GM18498 (cell line): ENCODE data around the gene FBXO42.
"Not testable (repeated sequence)": the region's sequence is repeated elsewhere in the genome, so short reads cannot be mapped to it uniquely, and the experiment has no call there.

ENCODE experiments used
- ATAC-seq: cut with Tn5 transposase; IDR thresholded peaks from one replicate; pipeline ENCODE4 v1.9.1; 2021; ENCODE audit warnings: mild to moderate bottlenecking, moderate library complexity; ENCODE audit not compliant: unreplicated experiment

Gene FBXO42

DNA sequence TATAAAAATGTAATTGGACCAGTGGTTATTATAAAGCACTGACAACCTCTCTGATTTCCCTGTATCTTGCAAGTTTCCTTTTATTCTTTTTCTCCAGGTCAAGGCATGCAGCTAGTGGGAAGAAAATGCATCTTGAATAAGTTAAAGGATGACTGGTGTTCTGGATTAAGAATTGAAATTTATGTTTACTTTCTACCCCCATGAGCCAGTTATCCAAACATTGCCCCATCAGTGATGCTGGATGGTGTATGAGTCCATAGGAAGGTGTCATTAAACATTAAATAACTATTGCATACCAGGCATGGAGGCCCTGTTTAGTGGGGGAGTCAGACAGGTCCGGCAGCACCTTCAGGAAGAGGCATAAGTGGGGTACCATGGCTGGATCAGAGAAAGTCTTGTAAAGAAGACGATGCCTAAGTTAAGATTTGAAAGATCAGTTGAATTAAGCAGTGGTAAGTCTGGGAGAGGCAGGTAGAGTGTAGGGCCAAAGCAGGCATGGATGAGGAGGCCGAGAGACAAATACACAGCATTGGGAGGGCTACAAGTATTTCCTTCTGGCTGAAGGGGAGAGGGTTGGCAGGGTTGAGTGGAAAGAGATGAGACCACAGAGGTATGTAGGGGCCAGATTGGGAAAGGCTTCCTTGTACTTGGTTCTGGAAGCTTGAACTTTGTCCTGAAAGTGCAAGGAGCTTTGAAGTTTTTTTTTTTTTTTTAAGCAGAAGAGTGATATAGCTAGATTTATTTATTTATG lies 20.4 kb upstream of the FBXO42 start:
- no peak for ATAC-seq

GRCh38 chr1:16371725-16372124 lies 19.4 kb upstream of the FBXO42 start:
- no peak for ATAC-seq

GRCh38 chr1:16369821-16370220 lies 17.5 kb upstream of the FBXO42 start:
- ATAC-seq = no peak

GRCh38 chr1:16367968-16368890 lies 15.9 kb upstream of the FBXO42 start:
- no peak for ATAC-seq

DNA sequence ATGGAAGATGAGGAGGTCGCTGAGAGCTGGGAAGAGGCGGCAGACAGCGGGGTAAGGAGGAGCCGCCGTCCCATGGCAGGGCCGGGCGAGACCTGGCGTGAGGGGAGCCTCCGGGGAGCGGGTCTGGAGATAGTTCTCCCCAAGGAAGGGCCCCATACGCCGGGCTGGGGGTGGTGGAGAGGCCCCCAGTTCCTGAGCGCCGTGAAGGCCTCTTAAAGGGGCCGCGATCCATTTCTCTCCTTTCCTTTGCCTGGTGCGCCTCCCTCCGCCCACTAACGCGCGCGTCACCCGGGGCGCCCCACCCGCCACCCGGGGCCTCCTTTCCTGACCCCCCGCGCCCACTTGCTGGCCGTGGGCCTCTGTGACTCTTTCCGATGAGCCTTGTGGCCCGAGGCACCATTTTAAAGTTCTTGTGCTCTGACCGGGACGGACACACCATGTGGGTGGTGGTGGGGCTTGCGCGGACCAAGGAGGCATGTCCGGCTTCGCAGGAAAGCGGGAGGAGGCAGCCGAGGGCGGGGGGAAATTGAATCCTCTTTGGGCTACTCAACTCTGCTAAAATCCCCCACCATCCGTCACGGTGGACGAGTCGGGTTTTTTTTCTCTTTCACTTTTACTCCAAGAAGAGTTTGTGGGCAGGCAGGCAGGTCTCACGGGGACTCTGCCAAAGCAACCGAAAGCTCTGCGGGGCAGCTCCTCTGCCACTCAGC lies 15.1 kb upstream of the FBXO42 start:
- ATAC-seq = peak; percentile 74

DNA sequence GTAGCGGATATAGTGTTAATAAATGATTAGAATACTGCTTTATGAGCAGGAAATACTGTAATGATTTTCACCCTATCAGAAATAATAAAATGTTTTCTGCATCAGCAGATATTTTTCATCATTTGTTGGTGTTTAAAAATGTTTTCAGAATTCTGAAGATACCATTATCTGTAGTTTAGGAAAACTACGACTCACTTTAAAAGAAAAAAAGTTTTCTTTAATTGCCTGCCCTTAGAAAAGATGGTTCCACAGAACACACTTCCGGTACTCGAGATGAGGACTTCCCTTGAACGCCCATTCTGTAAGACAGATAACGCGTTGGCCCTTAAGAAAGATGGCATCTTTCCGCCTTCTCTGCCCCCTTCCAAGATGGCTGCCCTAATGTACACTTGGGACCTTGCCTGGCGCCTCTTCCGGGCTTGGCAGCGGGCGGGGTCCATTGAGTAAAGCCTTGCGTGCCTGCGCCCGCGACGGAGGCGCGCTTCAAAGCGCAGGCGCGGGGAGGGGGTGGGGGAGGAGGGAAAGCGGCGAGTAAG lies 14.5 kb upstream of the FBXO42 start, which contains the start of gene SZRD1:
SZRD1 (plus strand) TSS at position 521 of the 536 bp plus-strand sequence. CDS start 16 bp downstream, outside the sequence.
- ATAC-seq = peak; percentile 76

DNA sequence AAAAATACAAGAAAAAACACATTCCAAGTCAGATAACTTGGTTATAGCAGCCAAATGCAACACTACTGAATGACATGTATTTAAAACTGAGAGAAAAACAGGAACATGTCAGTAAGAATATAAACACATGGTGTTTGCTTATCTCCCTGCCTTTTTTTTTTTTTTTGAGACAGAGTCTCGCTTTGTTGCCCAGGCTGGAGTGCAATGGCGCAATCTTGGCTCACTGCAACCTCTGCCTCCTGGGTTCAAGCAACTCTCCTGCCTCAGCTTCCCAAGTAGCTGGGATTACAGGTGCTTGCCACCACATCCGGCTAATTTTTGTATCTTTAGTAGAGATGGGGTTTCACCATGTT lies 12.8 kb upstream of the FBXO42 start:
- not testable (repeated sequence) for ATAC-seq

- no peak for ATAC-seq
Observed at GRCh38 chr1:16356867-16357266, 4.6 kb upstream of the FBXO42 start.

GRCh38 chr1:16354619-16355018 lies 2.3 kb upstream of the FBXO42 start:
- no peak for ATAC-seq

DNA sequence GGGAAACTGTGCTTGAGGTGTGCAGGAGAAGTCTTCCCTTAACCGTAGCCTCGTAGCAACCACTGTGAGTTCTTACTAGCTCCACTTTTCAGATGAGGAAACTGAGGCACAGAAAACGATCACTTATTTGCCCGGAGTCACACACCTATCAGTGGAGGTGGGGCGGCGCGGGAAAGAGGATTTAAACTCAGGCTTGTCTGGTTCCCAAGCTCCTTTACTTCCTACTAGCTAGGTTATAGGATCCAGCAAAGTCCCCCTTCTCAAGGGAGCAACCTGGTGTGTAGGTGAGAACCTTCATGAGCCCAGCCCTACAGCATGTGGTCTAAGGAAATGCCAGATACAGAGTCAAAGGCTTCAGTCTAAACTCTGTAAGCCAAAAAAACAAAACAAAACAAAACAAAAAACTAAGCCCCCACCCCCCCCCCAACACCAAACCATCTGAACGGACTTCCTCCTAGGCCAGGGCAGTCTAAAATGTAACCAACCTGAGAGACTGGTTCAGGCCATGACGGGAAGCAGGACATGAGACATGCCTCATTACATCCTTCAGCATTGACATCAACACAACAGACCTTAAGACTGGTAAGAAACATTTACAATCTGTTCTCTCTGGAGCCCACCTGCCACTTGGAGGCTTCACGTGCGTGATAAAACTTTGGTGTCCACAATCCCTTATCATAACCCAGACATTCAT lies 709 bp upstream of the FBXO42 start:
- no peak for ATAC-seq

GRCh38 chr1:16351456-16351993 lies 755 bp downstream of the FBXO42 start:
- no peak for ATAC-seq

DNA sequence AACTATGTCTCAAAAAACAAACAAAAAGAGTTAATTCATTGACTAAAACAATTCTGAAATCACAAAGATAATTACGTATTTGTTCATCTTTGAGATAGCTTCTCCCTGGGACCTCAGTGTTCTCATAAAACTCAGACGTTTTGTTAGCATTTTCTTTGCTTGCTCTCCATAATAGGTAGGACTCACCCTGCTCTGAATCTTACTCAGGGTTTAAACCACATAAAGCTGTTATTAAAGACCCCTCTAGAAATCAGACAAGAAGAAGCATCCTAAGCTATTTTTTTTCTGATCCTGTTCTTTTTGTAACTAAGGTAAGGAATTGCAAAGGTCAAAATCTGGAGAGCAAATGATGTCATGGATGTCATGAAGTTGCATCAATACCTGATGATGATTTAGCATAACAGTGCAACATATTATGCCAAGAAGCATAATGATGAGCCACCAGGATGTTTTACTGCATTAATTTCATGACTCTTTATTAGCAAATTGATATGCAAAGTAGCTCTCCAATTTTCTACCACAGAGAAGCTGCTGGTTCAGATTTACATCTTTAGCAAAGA lies 2.4 kb downstream of the FBXO42 start:
- ATAC-seq = no peak

DNA sequence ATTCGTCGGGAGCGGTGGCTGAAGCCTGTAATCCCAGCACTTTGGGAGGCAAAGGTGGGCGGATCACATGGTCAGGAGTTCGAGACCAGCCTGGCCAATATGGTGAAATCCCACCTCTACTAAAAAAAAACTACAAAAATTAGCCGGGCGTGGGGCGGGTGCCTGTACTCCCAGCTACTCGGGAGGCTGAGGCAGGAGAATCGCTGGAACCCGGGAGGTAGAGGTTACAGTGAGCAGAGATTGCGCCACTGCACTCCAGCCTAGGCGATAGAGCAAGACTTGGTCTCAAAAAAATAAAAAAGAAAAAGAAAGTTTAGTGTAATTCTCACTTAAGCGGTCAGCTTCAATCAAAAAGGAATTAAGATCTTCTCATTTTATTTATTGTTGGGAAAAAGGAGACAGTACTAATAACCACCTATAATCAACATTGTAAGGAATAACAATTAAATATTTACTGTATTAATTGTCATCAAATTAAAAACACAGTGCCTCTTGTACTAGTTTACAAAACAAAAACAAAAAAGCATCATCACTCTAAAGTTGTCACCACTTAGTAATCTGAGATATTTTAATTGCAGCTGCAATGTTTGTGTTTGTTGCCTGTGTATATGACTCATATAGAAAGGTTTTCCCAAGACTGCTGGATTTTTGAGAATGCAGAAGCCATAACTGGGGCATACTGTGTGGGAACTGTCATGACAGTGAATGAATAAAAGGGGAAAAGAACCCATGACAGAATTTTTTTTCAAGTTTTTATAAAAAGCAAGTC lies 3.7 kb downstream of the FBXO42 start:
- ATAC-seq = no peak

GRCh38 chr1:16343276-16343675 lies 9.0 kb downstream of the FBXO42 start:
- not testable (repeated sequence) for ATAC-seq

GRCh38 chr1:16342331-16343062 lies 9.8 kb downstream of the FBXO42 start:
- no peak for ATAC-seq

DNA sequence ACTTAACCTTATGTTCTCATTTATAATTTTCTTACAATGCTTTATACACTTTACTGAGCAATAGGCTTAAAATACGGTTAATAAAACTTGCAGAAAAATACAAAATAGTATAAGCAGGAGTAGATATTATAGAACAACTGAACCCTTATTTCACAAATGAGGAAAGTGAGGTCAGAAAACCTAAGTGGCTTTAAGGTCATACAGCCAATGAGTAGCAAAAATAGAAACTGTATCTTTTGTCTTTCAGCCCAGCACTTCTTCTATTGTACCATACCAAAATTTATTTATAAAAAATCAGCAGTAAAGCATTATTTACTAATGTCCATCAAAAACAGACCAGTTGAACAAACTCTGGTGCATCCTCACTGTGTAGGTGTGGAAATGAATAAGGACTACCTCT lies 11.6 kb downstream of the FBXO42 start:
- ATAC-seq = no peak

GRCh38 chr1:16338961-16339360 lies 13.3 kb downstream of the FBXO42 start:
- ATAC-seq = no peak

DNA sequence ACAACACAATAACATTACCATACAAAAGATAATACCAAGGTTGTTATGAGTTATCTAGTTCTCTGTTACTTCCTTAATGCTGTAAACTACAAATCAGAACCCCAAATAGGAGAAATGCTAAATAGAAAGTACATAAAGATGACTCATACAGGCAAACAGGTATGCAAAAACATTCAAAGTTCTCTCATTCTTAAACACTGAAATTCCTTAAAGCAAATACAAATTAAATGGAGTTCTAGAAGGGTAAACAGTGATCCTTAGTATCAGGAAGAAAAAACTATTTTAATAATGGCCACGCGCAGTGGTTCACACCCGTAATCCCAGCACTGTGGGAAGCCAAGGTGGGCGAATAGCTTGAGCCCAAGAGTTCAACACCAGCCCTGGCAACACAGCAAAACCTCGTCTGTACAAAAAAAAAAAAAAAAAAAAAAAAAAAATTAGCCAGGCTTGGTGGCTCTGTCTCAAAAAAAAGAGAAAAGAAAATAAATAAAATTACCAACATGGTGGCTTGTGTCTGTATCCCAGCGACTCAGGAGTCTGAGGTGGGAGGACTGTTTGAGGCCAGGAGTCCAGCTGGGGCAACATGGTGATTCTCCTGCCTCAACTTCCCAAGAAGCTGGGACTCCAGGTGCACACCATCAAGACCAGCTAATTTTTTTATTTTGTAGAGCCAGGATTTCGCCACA lies 17.5 kb downstream of the FBXO42 start:
- no peak for ATAC-seq
